Fibroblast of mammary gland (primary cell): ENCODE results near the gene MED27.

Source experiments
- DNase-seq: peaks from one replicate; pipeline ENCODE4 v3.0.0-alpha.2; 2010; ENCODE audit warnings: low read depth
- H3K4me3 ChIP-seq: 2 replicates; pipeline ENCODE4 v1.5.1; 2011; ENCODE audit warnings: low read depth, mild to moderate bottlenecking, low read length, moderate library complexity; ENCODE audit not compliant: control insufficient read depth
- TF ChIP-seq, protein P1 (sequence below): conservative IDR thresholded peaks from 2 replicates; pipeline ENCODE4 v1.5.1; 2011; ENCODE audit warnings: low read depth, low read length, inconsistent platforms; ENCODE audit not compliant: control insufficient read depth, insufficient read depth

MED27 gene

DNA sequence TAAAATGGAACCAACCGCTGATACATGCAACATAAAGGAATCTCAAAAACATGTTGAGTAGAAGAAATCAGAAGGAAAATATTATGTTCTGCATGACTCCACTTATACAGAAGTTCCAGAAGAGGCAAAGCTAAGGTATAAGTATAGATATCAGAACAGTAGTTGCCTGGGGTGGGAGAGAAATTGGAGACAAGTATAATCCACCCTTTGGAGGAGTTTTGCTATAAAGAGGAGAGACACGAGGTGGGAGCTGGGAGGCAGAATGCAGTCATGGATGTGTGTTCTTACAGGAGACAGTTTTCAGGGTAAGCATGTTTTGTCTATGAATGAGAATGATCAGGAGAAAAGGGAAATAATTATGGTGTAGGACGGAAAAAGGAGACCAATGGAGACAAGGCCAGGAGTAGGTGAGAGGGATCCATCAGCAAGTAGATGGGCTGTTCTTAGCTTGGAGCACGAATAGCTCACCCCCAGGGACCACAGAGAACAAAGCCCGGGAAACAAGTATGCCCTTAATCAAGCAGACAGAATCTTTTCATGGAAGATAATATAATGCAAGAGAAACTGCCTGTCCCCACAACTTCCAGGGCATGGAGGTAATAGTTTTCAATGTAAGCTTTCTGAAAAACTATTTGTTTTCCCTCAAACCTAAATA is 72.2 kb downstream of the MED27 start:
- H3K4me3 ChIP-seq: no peak overlapping the region
- no peak for DNase-seq
- TF ChIP-seq, protein P1, sequence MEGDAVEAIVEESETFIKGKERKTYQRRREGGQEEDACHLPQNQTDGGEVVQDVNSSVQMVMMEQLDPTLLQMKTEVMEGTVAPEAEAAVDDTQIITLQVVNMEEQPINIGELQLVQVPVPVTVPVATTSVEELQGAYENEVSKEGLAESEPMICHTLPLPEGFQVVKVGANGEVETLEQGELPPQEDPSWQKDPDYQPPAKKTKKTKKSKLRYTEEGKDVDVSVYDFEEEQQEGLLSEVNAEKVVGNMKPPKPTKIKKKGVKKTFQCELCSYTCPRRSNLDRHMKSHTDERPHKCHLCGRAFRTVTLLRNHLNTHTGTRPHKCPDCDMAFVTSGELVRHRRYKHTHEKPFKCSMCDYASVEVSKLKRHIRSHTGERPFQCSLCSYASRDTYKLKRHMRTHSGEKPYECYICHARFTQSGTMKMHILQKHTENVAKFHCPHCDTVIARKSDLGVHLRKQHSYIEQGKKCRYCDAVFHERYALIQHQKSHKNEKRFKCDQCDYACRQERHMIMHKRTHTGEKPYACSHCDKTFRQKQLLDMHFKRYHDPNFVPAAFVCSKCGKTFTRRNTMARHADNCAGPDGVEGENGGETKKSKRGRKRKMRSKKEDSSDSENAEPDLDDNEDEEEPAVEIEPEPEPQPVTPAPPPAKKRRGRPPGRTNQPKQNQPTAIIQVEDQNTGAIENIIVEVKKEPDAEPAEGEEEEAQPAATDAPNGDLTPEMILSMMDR: no peak

DNA sequence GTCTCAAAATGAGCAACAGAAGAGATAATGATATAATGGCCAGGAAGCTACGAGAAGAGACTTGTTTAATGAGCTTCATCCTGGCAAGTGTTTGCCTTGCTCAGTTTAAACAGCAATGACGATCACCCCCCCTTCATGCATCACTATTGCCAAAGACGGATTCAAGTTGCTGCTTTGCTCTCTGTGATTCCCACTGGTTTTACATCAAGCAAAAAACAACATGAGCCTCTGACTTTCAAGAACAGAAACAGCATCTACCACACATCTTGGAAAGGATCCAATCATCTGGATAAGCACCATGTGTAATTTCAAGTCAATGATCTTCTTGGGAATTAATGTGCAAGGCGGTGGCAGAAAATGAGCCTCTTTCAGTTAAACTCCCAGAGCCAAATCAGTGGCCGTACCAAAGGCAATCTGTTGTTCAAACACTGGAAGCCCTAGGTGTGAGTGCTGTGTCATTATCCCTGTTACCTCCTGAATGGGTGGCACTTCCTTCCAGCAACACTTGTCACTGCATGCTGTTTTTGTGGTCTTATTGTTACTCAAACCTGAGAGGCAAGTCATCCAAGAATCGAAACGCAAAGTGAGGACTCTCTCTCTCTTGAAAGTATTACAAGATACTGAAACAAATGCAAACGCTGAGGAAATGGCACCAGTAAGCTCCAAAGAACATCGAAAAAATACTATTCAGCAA is 72.8 kb downstream of the MED27 start:
- DNase-seq: peak; percentile 88
- TF ChIP-seq, protein P1: no peak
- H3K4me3 ChIP-seq: no peak overlapping the region

DNA sequence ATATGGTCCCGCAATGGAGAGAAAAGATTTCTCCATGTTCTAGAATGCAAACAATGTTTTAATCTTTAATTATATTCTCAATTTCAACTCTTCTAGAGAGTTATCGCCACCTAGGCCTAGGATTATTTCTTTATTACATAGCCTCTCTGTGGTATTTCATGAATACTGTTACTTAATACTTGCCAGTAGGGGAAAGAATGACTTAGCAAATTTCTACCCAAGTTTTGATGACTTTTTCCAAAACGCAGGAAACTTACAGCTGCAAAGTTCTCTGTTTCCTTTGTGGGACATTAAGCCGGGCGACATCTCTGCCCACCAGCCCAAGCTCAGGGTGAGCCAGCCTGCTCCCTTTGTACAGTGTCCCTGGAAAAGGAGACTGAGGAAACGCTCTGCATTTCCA is 73.8 kb downstream of the MED27 start:
- no peak for DNase-seq
- TF ChIP-seq, protein P1: no peak
- H3K4me3 ChIP-seq: no peak overlapping the region

DNA sequence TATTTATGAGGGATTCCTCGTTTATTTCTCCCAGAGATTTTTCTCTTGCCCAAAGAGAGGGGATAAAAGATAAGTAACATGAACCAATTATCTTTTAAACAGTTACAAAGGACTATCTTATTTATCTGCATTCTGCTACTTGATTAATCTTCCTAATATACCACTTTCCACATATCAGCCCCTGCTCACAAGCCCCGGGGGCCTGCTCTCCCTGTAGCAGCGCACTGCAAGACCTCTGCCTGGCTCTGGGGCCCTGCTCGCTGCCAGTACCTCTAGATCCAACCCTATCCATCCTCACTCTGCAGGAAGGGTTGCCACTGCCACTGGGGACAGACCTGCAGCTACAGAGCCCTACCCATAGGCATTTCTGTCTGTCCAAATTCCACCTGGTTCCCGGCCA is 75.3 kb downstream of the MED27 start:
- TF ChIP-seq, protein P1: no peak
- DNase-seq: no peak
- H3K4me3 ChIP-seq: no peak overlapping the region

DNA sequence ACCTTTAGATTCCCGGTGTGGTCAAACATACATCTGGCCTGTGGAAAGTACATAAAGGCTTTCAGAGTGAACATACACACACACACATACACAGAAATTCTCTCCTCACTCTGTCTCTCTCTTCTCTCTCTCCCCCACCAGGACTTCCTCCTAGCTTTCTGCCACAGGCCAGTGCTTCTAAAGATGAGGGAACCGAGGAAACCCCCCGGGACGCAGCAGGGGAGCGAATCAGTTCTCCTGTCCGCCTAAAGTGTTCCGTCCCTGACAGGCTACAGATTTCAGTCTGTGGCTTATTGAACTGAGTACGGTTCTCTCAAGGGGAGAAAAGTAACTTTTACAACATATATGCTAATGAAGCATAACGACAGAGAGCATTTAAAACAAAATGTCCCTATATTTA is 75.8 kb downstream of the MED27 start:
- no peak for DNase-seq
- no peak overlapping the region for H3K4me3 ChIP-seq
- TF ChIP-seq, protein P1: no peak

DNA sequence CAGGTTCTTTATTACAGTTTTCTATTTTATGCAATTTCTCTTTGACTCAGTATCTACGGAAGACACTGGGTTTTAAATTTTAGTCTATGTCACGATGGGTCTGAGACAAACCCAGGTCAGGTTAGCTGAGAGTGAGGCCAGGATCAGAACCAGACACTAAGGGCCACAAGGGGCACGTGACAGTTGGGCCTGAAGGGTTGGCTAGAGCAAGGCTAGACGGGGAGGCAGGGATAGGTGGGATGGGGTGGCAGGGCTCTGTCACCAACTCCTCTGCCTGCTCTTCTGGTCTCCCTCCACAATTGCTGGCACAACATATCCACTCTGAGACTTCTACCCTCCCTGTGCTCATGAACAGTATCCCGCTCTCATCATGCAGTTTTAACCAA is 76.4 kb downstream of the MED27 start:
- no peak overlapping the region for H3K4me3 ChIP-seq
- DNase-seq: no peak
- TF ChIP-seq, protein P1: no peak
